GM12878 (cell line): ENCODE results near the gene EHHADH.

Source experiments
- BHLHE40 ChIP-seq, 2 experiments: fragments of 450-650 bp in 1 of 2; IDR thresholded peaks; 2 replicates each; pipeline ENCODE4 v1.6.1; 2011 to 2017; ENCODE audit warnings: low read depth in 2 of 2, borderline replicate concordance in 1 of 2, improper control_type of control experiment in 1 of 2, low read length in 1 of 2, mild to moderate bottlenecking in 1 of 2
- CTCF ChIP-seq, 3 experiments: IDR thresholded peaks in 2 of 3; conservative IDR thresholded peaks in 1 of 3; 2 replicates each; pipeline ENCODE4 v1.5.1; 2011; ENCODE audit warnings: low read depth in 3 of 3, low read length in 3 of 3, mild to moderate bottlenecking in 3 of 3, control low read depth in 2 of 3, moderate library complexity in 2 of 3, inconsistent platforms in 1 of 3, mixed read lengths in 1 of 3; ENCODE audit not compliant: control insufficient read depth in 2 of 3, insufficient read depth in 1 of 3; ENCODE audit errors: extremely low read depth in 1 of 3
- NRF1 ChIP-seq: conservative IDR thresholded peaks from 2 replicates; pipeline ENCODE4 v1.6.1; 2011; ENCODE audit warnings: mild to moderate bottlenecking, low read depth, low read length, improper control_type of control experiment
- SPI1 ChIP-seq: IDR thresholded peaks from 2 replicates; pipeline ENCODE4 v1.6.1; 2011; ENCODE audit warnings: low read depth, mild to moderate bottlenecking, low read length, moderate library complexity, borderline replicate concordance; ENCODE audit not compliant: insufficient read depth
- ZNF274 ChIP-seq: IDR thresholded peaks from one replicate; pipeline ENCODE4 v1.8.0; 2011; ENCODE audit not compliant: insufficient read length, insufficient read depth
- TF ChIP-seq, protein P1 (sequence below): fragments of 450-650 bp; formaldehyde crosslinking; IDR thresholded peaks from 2 replicates; pipeline ENCODE4 v1.5.0; 2022; ENCODE audit warnings: mild to moderate bottlenecking, missing genetic modification characterization

DNA sequence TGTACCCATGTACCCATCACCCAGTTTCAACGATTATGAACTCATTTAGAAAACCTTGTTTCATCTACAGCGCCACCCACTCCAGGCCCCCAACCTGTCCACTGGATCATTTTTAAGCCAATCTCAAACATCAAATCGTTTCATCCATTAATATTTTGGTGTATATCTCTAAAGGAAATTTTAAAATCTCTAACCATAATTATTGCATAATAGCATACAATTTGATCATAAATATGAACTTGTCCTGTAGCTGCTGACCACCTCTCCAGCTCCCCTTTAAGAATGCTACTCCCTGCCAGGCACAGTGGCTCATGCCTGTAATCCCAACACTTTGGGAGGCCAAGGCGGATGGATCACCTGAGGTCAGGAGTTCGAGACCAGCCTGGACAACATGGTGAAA lies 98.2 kb downstream of the EHHADH start:
- TF ChIP-seq CTCF (IDR thresholded peaks at IDR 0.05 in 2 of 3, conservative IDR thresholded peaks at IDR 0.05 in 1 of 3; ENCODE audit: control insufficient read depth in 2 of 3, extremely low read depth in 1 of 3, insufficient read depth in 1 of 3, low read depth in 3 of 3, low read length in 3 of 3) (no peak), NRF1 (no peak), ZNF274 (no peak), SPI1 (no peak), BHLHE40 (IDR thresholded peaks at IDR 0.05; ENCODE audit: borderline replicate concordance in 1 of 2, low read depth in 2 of 2, low read length in 1 of 2) (no peak)
- TF ChIP-seq, protein P1, sequence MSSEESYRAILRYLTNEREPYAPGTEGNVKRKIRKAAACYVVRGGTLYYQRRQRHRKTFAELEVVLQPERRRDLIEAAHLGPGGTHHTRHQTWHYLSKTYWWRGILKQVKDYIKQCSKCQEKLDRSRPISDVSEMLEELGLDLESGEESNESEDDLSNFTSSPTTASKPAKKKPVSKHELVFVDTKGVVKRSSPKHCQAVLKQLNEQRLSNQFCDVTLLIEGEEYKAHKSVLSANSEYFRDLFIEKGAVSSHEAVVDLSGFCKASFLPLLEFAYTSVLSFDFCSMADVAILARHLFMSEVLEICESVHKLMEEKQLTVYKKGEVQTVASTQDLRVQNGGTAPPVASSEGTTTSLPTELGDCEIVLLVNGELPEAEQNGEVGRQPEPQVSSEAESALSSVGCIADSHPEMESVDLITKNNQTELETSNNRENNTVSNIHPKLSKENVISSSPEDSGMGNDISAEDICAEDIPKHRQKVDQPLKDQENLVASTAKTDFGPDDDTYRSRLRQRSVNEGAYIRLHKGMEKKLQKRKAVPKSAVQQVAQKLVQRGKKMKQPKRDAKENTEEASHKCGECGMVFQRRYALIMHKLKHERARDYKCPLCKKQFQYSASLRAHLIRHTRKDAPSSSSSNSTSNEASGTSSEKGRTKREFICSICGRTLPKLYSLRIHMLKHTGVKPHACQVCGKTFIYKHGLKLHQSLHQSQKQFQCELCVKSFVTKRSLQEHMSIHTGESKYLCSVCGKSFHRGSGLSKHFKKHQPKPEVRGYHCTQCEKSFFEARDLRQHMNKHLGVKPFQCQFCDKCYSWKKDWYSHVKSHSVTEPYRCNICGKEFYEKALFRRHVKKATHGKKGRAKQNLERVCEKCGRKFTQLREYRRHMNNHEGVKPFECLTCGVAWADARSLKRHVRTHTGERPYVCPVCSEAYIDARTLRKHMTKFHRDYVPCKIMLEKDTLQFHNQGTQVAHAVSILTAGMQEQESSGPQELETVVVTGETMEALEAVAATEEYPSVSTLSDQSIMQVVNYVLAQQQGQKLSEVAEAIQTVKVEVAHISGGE (CRISPR knock-in tag): no peak
